ENCODE data around the gene HIBCH. TPM values are rescaled to one million over a fixed set of nuclear protein-coding genes. Genes with fewer than 3 reads are reported as not detected.

HIBCH gene
- total RNA-seq, 1 experiment from 2014 or later: 21.7 TPM

GRCh38 chr2:190327867-190328572, 8.4 kb upstream of the HIBCH start:
- Histone ChIP-seq H3K4me1 (ENCODE audit: control insufficient read depth, insufficient read depth, low read length) (no peaks in the 10 kb centered on the region), H3K9me3 (ENCODE audit: control insufficient read depth, insufficient read depth, low read depth, low read length) (no peaks in the 10 kb centered on the region), H3K27ac (ENCODE audit: low read length) (no peak overlapping the region), H3K27me3 (ENCODE audit: control insufficient read depth, insufficient read depth, low read length) (peaks cover 2% of the 10 kb centered on the region; the same call in 1 of the 2 replicates), H3K36me3 (ENCODE audit: control insufficient read depth, insufficient read depth, low read length) (no peaks in the 10 kb centered on the region), H3K4me3 (ENCODE audit: low read depth in 2 of 2, low read length in 2 of 2) (no peak overlapping the region)
- POLR2A ChIA-PET: no interaction called here
- no peak for DNase-seq (ENCODE audit: low read depth, low spot score)
- ATAC-seq: no peak
- CTCF ChIA-PET: no interaction called here
- no peak for TF ChIP-seq TCF7L2 (IDR thresholded peaks at IDR 0.05; ENCODE audit: low read depth, low read length)
- TF ChIP-seq POLR2AphosphoS5 (IDR thresholded peaks at IDR 0.05; ENCODE audit: low read depth, low read length): no peak
- TF ChIP-seq CTCF (IDR thresholded peaks at IDR 0.05): no peak
- no peak for TF ChIP-seq REST (IDR thresholded peaks at IDR 0.05; ENCODE audit: insufficient read depth in 1 of 2, low read depth in 2 of 2, low read length in 1 of 2)
- TF ChIP-seq SIN3A (IDR thresholded peaks at IDR 0.05; ENCODE audit: borderline replicate concordance, insufficient read depth, low read depth, low read length): no peak
- intact Hi-C loops (cut with micrococcal nuclease; ENCODE audit: unreplicated experiment): no loop called here
- BruUV-seq (replicated peaks): no TSS peak
- in situ Hi-C loops (cut with HindIII; ENCODE audit: low pct_unique_long_range_greater_than_20kb, low sequenced_read_pairs): no loop called here

- peaks cover 2% of the 10 kb centered on the region; the same call in 1 of the 2 replicates for H3K4me1 ChIP-seq (ENCODE audit: control insufficient read depth, insufficient read depth, low read length)
- DNase-seq (ENCODE audit: low read depth, low spot score): no peak
- in situ Hi-C loops (cut with HindIII; ENCODE audit: low pct_unique_long_range_greater_than_20kb, low sequenced_read_pairs) (no loop called here), intact Hi-C loops (cut with micrococcal nuclease; ENCODE audit: unreplicated experiment) (no loop called here)
- no peaks in the 10 kb centered on the region for H3K9me3 ChIP-seq (ENCODE audit: control insufficient read depth, insufficient read depth, low read depth, low read length)
- ChIA-PET POLR2A (no interaction called here), CTCF (no interaction called here)
- H3K36me3 ChIP-seq (ENCODE audit: control insufficient read depth, insufficient read depth, low read length): no peaks in the 10 kb centered on the region
- BruUV-seq (replicated peaks): no TSS peak
- no peak for ATAC-seq
- no peak overlapping the region for H3K4me3 ChIP-seq (ENCODE audit: low read depth in 2 of 2, low read length in 2 of 2)
- H3K27me3 ChIP-seq (ENCODE audit: control insufficient read depth, insufficient read depth, low read length): peaks cover 2% of the 10 kb centered on the region; the same call in 1 of the 2 replicates
- no peak overlapping the region for H3K27ac ChIP-seq (ENCODE audit: low read length)
- TF ChIP-seq CTCF (IDR thresholded peaks at IDR 0.05): no peak
- no peak for TF ChIP-seq REST (IDR thresholded peaks at IDR 0.05; ENCODE audit: insufficient read depth in 1 of 2, low read depth in 2 of 2, low read length in 1 of 2)
- TF ChIP-seq POLR2AphosphoS5 (IDR thresholded peaks at IDR 0.05; ENCODE audit: low read depth, low read length): no peak
- no peak for TF ChIP-seq SIN3A (IDR thresholded peaks at IDR 0.05; ENCODE audit: borderline replicate concordance, insufficient read depth, low read depth, low read length)
- TF ChIP-seq TCF7L2 (IDR thresholded peaks at IDR 0.05; ENCODE audit: low read depth, low read length): no peak
These were observed 6.0 kb upstream of the HIBCH start for GRCh38 chr2:190325588-190325987.
